Keratinocyte (primary cell): ENCODE measurements around the gene LSM3.

Experiments used
- CTCF ChIP-seq, 3 experiments: IDR thresholded peaks in 1 of 3; conservative IDR thresholded peaks in 1 of 3; optimal IDR thresholded peaks in 1 of 3; 2 replicates in 2 of 3; 3 replicates in 1 of 3; pipeline versions ENCODE3 to v1.5.1; 2011; ENCODE audit warnings: low read length in 3 of 3, mild to moderate bottlenecking in 3 of 3, moderate library complexity in 2 of 3, control low read depth in 1 of 3, inconsistent platforms in 1 of 3; ENCODE audit not compliant: insufficient read depth in 2 of 3; ENCODE audit errors: extremely low read depth in 1 of 3
- EZH2 ChIP-seq: IDR thresholded peaks from one replicate; pipeline ENCODE4 v1.6.1; 2012; ENCODE audit warnings: inconsistent platforms, mild to moderate bottlenecking, low read length, moderate library complexity

GRCh38 chr3:14135581-14135980 is 43.0 kb upstream of the LSM3 start:
- TF ChIP-seq CTCF (optimal IDR thresholded peaks at IDR 0.05 in 1 of 3, IDR thresholded peaks at IDR 0.05 in 1 of 3, conservative IDR thresholded peaks at IDR 0.05 in 1 of 3; ENCODE audit: extremely low read depth in 1 of 3, insufficient read depth in 2 of 3, low read length in 3 of 3) (no peak), EZH2 (no peak)
